ENCODE data around the gene ATG4B. TPM values are rescaled to one million over a fixed set of nuclear protein-coding genes. Genes with fewer than 3 reads are reported as not detected.

The ATG4B gene
- total RNA-seq, 3 donors from 2014 or later: 47.7 to 71.1 (median 64.2) TPM

DNA sequence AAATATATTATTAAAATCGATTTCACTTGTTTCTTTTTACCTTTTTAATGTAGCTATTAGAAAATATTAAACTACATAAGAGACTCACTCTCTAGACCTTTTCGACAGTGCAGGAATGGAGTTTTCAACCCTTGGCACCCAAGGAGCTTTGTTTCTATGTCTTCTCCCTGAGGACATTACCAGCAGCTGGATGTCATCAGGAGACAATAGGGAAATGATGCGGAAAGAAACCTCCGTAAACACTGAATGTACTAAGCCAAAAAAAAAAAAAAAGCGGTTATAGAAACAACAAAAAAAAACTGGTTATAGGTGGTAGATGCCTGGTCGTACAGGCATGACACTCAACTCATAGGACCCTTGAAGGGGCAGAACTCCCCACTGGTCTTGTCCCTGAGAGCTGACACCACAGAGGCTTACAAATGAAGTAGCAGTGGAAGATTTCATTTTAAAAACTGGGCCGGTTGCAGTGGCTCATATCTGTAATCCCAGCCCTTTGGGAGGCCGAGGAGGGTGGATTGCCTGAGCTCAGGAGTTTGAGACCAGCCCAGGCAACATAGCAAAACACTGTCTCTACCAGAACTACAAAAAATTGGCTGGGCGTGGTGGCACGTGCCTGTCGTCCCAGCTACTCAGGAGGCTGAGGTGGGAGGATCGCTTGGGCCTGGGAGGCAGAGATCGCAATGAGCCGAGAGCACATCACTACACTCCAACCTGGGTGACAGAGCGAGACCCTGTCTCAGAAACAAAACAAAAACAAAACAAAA, 24.3 kb upstream of the ATG4B start:
- no peaks in the 10 kb centered on the region for H3K9me3 ChIP-seq
- peaks cover 0 to 6% of the 10 kb centered on the region in 2 donors for H3K4me1 ChIP-seq
- intact Hi-C loops (cut with DNase I; ENCODE audit: low total_unique reads): no loop called here
- no peak overlapping the region for H3K4me3 ChIP-seq
- H3K27ac ChIP-seq: peak overlapping the region; percentile 45 to 64
- TF ChIP-seq, protein P1, sequence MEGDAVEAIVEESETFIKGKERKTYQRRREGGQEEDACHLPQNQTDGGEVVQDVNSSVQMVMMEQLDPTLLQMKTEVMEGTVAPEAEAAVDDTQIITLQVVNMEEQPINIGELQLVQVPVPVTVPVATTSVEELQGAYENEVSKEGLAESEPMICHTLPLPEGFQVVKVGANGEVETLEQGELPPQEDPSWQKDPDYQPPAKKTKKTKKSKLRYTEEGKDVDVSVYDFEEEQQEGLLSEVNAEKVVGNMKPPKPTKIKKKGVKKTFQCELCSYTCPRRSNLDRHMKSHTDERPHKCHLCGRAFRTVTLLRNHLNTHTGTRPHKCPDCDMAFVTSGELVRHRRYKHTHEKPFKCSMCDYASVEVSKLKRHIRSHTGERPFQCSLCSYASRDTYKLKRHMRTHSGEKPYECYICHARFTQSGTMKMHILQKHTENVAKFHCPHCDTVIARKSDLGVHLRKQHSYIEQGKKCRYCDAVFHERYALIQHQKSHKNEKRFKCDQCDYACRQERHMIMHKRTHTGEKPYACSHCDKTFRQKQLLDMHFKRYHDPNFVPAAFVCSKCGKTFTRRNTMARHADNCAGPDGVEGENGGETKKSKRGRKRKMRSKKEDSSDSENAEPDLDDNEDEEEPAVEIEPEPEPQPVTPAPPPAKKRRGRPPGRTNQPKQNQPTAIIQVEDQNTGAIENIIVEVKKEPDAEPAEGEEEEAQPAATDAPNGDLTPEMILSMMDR (IDR thresholded peaks at IDR 0.05): no peak
- TF ChIP-seq POLR2AphosphoS5 (IDR thresholded peaks at IDR 0.05) (no peak), POLR2A (IDR thresholded peaks at IDR 0.05) (no peak)
- no peak for DNase-seq (ENCODE audit: low spot score in 2 of 2)
- no peaks in the 10 kb centered on the region for H3K27me3 ChIP-seq
- no peaks in the 10 kb centered on the region for H3K36me3 ChIP-seq

DNA sequence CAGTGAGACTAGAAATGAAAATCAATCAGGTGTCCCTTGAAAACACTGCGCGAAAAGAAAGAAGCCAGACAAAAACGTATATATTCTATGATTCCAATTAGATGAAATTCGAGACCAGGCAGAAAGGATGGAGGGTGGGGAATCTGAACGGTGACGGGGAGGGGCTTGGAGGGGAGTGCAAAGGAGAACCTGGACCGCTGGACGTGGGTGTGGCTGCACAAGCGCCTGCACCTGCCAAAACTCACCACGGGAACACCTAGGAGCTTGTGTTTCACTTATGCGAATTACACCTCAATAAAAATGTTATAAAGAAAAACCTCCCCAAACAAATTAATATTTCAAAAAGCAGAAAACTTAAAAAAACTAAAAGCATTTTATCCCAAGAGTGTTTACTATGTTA, 22.5 kb upstream of the ATG4B start:
- Histone ChIP-seq H3K4me3 (no peak overlapping the region), H3K9me3 (no peaks in the 10 kb centered on the region), H3K4me1 (peaks cover 0 to 6% of the 10 kb centered on the region in 2 donors), H3K27ac (no peak overlapping the region), H3K27me3 (no peaks in the 10 kb centered on the region), H3K36me3 (no peaks in the 10 kb centered on the region)
- DNase-seq (ENCODE audit: low spot score in 2 of 2): no peak
- TF ChIP-seq POLR2AphosphoS5 (IDR thresholded peaks at IDR 0.05) (no peak), POLR2A (IDR thresholded peaks at IDR 0.05) (no peak)
- TF ChIP-seq, protein P1 (IDR thresholded peaks at IDR 0.05): no peak
- intact Hi-C loops (cut with DNase I; ENCODE audit: low total_unique reads): no loop called here

DNA sequence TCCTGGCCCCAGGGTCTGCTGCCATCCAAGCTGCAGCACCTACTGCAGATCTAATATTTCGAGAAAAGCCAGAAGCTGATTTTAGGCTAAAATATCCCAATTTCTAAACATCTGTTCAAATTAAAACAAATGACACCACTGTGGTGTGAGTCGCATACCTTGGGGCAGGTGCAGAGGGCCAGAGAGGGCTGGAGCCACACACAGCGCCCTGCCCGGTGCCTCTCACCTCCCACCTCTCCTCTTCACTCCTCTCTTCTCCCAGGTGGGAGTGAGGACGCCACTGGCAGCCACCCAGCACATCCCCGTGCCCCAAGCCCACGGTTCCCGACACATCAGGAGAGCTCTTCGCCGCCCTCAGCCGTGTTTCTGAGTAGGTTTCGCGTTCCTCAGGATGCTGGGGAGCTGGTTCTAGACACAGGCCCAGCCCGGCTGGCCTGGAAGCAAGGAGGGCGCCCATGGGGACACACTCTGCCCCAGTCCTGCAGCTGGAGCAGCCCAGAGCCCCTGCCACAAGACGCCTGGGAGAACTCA, 21.9 kb upstream of the ATG4B start:
- H3K27me3 ChIP-seq: no peaks in the 10 kb centered on the region
- no peak overlapping the region for H3K27ac ChIP-seq
- peaks cover 0 to 6% of the 10 kb centered on the region in 2 donors for H3K4me1 ChIP-seq
- no peaks in the 10 kb centered on the region for H3K36me3 ChIP-seq
- no peak for DNase-seq (ENCODE audit: low spot score in 2 of 2)
- intact Hi-C loops (cut with DNase I; ENCODE audit: low total_unique reads): no loop called here
- H3K4me3 ChIP-seq: no peak overlapping the region
- TF ChIP-seq POLR2AphosphoS5 (IDR thresholded peaks at IDR 0.05) (no peak), POLR2A (IDR thresholded peaks at IDR 0.05) (no peak)
- TF ChIP-seq, protein P1 (IDR thresholded peaks at IDR 0.05): no peak
- no peaks in the 10 kb centered on the region for H3K9me3 ChIP-seq

DNA sequence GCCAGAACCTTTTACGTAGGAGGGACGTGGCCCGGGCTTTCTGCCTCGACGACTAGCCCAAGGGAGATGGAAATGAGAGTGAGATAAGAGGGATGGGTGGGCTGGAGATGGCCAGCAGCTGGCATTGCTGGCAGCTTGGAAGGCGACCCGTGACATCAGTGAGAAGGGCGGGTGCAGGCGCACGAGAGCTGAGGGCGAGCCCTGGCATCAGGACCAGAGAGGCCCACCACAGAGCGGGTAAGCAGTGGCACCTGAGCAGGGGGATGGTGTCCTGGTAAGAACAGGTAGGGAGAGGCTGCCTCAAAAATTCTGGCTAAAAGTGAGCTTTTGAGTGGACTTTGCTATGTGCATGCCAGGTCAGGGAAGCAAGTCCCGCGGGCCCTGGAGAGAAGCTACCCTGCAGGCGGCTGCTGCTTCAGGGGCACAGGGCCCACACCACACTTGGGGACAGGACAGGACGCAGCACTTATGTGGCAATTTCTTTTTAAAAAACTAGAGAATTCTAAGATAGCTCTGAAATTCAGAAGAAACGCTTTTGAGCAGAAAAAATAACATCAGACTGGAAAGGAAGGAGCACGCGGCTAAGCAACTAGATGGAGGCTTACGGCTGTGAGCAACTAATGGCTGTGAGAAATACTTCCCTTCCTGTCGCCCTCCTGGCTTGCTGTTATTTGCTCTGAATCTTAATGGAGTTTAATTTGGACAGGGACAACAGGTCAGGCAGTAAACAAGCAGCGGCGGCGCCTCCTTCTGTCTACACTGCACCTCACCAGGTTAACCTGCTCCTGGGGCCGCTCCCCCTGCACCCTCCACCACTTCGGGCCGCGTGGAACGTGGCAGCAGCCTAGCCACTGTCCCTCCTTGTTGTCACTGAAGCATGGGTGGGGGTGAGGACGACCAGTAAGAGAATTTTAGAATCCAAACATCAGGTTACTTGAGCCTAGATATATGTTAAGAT, 21.0 kb upstream of the ATG4B start:
- no peak overlapping the region for H3K27ac ChIP-seq
- H3K9me3 ChIP-seq: no peaks in the 10 kb centered on the region
- TF ChIP-seq POLR2AphosphoS5 (IDR thresholded peaks at IDR 0.05): no peak
- no peak for TF ChIP-seq POLR2A (IDR thresholded peaks at IDR 0.05)
- TF ChIP-seq, protein P1 (IDR thresholded peaks at IDR 0.05): no peak
- no peaks in the 10 kb centered on the region for H3K27me3 ChIP-seq
- no peak for DNase-seq (ENCODE audit: low spot score in 2 of 2)
- H3K4me1 ChIP-seq: peaks cover 0 to 6% of the 10 kb centered on the region in 2 donors
- H3K36me3 ChIP-seq: no peaks in the 10 kb centered on the region
- H3K4me3 ChIP-seq: peak overlapping the region in 2 of 3 donors; percentile 39 to 57
- intact Hi-C loops (cut with DNase I; ENCODE audit: low total_unique reads): no loop called here
